K562 (cell line): ENCODE results near the gene SCLT1. TPM values are rescaled to one million over a fixed set of nuclear protein-coding genes. Genes with fewer than 3 reads are reported as not detected.

Experiments used
- ATAC-seq: fragments of 200-7000 bp; cut with Tn5 transposase; 3 replicates; pipeline ENCODE4 v1.9.1; 2020; ENCODE audit warnings: moderate library complexity
- BruUV-seq: library from RNA; stranded (reverse); fragments of 400-500 nt; replicated peaks from 2 replicates; lab custom pipeline; 2021; lab: Mats Ljungman, UMichigan
- CTCF ChIA-PET: fragments of 300-600 bp; formaldehyde crosslinking; extraction: SDS; loops from one replicate; lab custom pipeline; 2021; ENCODE audit warnings: low intra/inter-chr PET ratio; lab: Yijun Ruan, JAX
- POLR2A ChIA-PET: fragments of 300-600, 350-650 bp; sonication (Branson Sonifier 250); formaldehyde crosslinking; extraction: SDS; loops from one replicate; lab custom pipeline; 2021; ENCODE audit warnings: antibody characterized with exemption, inconsistent platforms; lab: Yijun Ruan, JAX
- DNase-seq, 4 experiments: peaks; one replicate each; pipeline versions ENCODE4 v3.0.0 to v3.0.0-alpha.2; 2011 to 2018; ENCODE audit warnings: low spot score in 3 of 4, mixed read lengths in 3 of 4; ENCODE audit errors: extremely low read depth in 1 of 4
- FAIRE-seq: peaks from 2 replicates; lab custom pipeline; 2011; peaks lifted over from hg19 to GRCh38; lab: Jason Lieb, UNC
- H2AFZ ChIP-seq: 2 replicates; pipeline ENCODE4 v1.6.0; 2011; ENCODE audit warnings: low read depth, low read length, control low read depth, inconsistent platforms
- H3K27ac ChIP-seq: fragments of 200-600 bp; 3 replicates; pipeline ENCODE4 v1.8.0; 2011; ENCODE audit warnings: low read depth, mild to moderate bottlenecking, control low read depth, inconsistent platforms, low read length, moderate library complexity, mixed read lengths; ENCODE audit errors: extremely low read depth
- H3K27me3 ChIP-seq, 2 experiments: fragments of 300-600 bp in 1 of 2; 2 replicates in 1 of 2; 3 replicates in 1 of 2; pipeline versions ENCODE4 v1.6.0 to v1.8.0; 2011; ENCODE audit warnings: inconsistent platforms in 2 of 2, low read length in 2 of 2, mild to moderate bottlenecking in 1 of 2, mixed read lengths in 1 of 2, moderate library complexity in 1 of 2; ENCODE audit not compliant: control insufficient read depth in 2 of 2, insufficient read depth in 2 of 2
- H3K36me3 ChIP-seq: fragments of 300-600 bp; 3 replicates; pipeline ENCODE4 v1.8.0; 2011; ENCODE audit warnings: mild to moderate bottlenecking, low read length, inconsistent platforms; ENCODE audit not compliant: control insufficient read depth, insufficient read depth
- H3K4me1 ChIP-seq, 2 experiments: fragments of 200-600 bp in 1 of 2; replicated peaks in 1 of 2; 2 replicates in 1 of 2; 3 replicates in 1 of 2; pipeline versions ENCODE4 v1.5.1 to v1.8.0; 2011; ENCODE audit warnings: inconsistent platforms in 2 of 2, low read length in 2 of 2, mild to moderate bottlenecking in 1 of 2, mixed read lengths in 1 of 2, moderate library complexity in 1 of 2; ENCODE audit not compliant: control insufficient read depth in 2 of 2, insufficient read depth in 2 of 2
- H3K4me2 ChIP-seq: 2 replicates; pipeline ENCODE4 v1.6.1; 2011; ENCODE audit warnings: low read length, control low read depth, inconsistent platforms, mixed read lengths; ENCODE audit not compliant: insufficient read depth
- H3K4me3 ChIP-seq: fragments of 200-600 bp; sonication (generic), shearing (Covaris generic); 2 replicates; pipeline ENCODE4 v1.5.1; 2016; ENCODE audit warnings: control low read depth, inconsistent platforms
- H3K79me2 ChIP-seq: fragments of 200-600 bp; 3 replicates; pipeline ENCODE4 v1.8.0; 2011; ENCODE audit warnings: low read length, inconsistent platforms; ENCODE audit not compliant: control insufficient read depth, insufficient read depth
- H3K9ac ChIP-seq, 2 experiments: 2 replicates each; pipeline versions ENCODE4 v1.6.0 to v1.6.1; 2011; ENCODE audit warnings: low read depth in 2 of 2, low read length in 2 of 2, control low read depth in 1 of 2, inconsistent platforms in 1 of 2, mild to moderate bottlenecking in 1 of 2, mixed read lengths in 1 of 2; ENCODE audit not compliant: insufficient read depth in 1 of 2
- H3K9me1 ChIP-seq: one replicate; pipeline ENCODE4 v1.6.0; 2011; ENCODE audit warnings: inconsistent platforms, mild to moderate bottlenecking, low read length, moderate library complexity; ENCODE audit not compliant: control insufficient read depth, insufficient read depth
- H3K9me3 ChIP-seq: replicated peaks from 2 replicates; pipeline ENCODE4 v1.5.1; 2011; ENCODE audit warnings: low read depth, low read length, inconsistent platforms; ENCODE audit not compliant: control insufficient read depth, insufficient read depth
- H4K20me1 ChIP-seq: replicated peaks from 2 replicates; pipeline ENCODE4 v1.6.1; 2011; ENCODE audit warnings: low read length, inconsistent platforms, mixed read lengths; ENCODE audit not compliant: control insufficient read depth, insufficient read depth
- FOXJ2 ChIP-seq: fragments of 200-800 bp; sonication (Bioruptor generic); IDR thresholded peaks from 2 replicates; pipeline ENCODE4 v1.6.1; 2016; ENCODE audit warnings: missing genetic modification characterization, missing compliant biosample characterization
- MGA ChIP-seq: fragments of 450-650 bp; IDR thresholded peaks from 2 replicates; pipeline ENCODE4 v1.6.1; 2016; ENCODE audit warnings: mild to moderate bottlenecking, moderate library complexity
- SP2 ChIP-seq: IDR thresholded peaks from 2 replicates; pipeline ENCODE4 v1.6.1; 2011; ENCODE audit warnings: mild to moderate bottlenecking, low read depth, low read length, moderate library complexity; ENCODE audit not compliant: poor library complexity, severe bottlenecking; ENCODE audit errors: extremely low read depth
- ZNF316 ChIP-seq: fragments of 450-650 bp; IDR thresholded peaks from 2 replicates; pipeline ENCODE4 v1.6.1; 2016
- WGBS: fragments of 100-300 bp; shearing (Covaris generic); methylation state at CpG from one replicate; pipeline ENCODE4 v1.1.6; 2016; ENCODE audit warnings: low coverage, mixed read lengths; ENCODE audit not compliant: insufficient coverage; ENCODE audit errors: missing lambda C conversion rate; 5-methylcytosine and 5-hydroxymethylcytosine counted together
- in situ Hi-C: fragments of 300-500 bp; cut with MboI; formaldehyde crosslinking; loops from 4 replicates; pipeline ENCODE4 v1.15.0; 2018; ENCODE audit warnings: inconsistent platforms, mixed read lengths
- intact Hi-C: fragments of 100-400 bp; cut with micrococcal nuclease; formaldehyde crosslinking; loops from 2 replicates; pipeline ENCODE4 v1.14.2; 2022
- polyA plus RNA-seq, 8 experiments: library from polyadenylated mRNA; depleted of rRNA in 4 of 8; stranded (reverse) in 5 of 8; unstranded in 3 of 8; fragments of >200 nt; fragmentation: Nextera tagmentation in 2 of 8; fragmentation: Illumina TruSeq in 1 of 8; extraction: Ambion mirVana in 2 of 8; extraction: Trizol in 1 of 8; gene quantifications; 2 replicates each; pipeline versions ENCODE4 v1.2.1 to v1.2.3, GENCODE V29; 2011 to 2014; ENCODE audit warnings: inconsistent platforms in 1 of 8, missing spikeins in 1 of 8
- total RNA-seq, 7 experiments: library from RNA; depleted of rRNA in 6 of 7; stranded (reverse); fragments of >200 nt in 6 of 7; fragmentation: Illumina TruSeq in 2 of 7; extraction: Trizol in 2 of 7; gene quantifications; 2 replicates each; pipeline versions ENCODE4 v1.2.1 to v1.2.3, GENCODE V29; 2011 to 2021; ENCODE audit warnings: low replicate concordance in 1 of 7

Gene SCLT1
- total and polyA plus RNA-seq, 9 of the 15 experiments (the other 6 are each of a cell fraction or from before 2014, with no cell fraction given), result 8.0 to 31.9 (median 24.2) TPM

GRCh38 chr4:128950796-128951195 is 142.5 kb downstream of the SCLT1 start:
- H3K27ac ChIP-seq, result no peak overlapping the region
- TF ChIP-seq ZNF316 (peak; percentile 55; the same call in 1 of the 2 replicates), SP2 (no peak)
- WGBS, result 78% methylated on average over 2 of the region's 2 CpGs
- POLR2A ChIA-PET, result no interaction called here
- H3K27me3 ChIP-seq, result no peaks in the 10 kb centered on the region
- CTCF ChIA-PET, result no interaction called here
- no peaks in the 10 kb centered on the region for H3K9me3 ChIP-seq
- no peak overlapping the region for H2AFZ ChIP-seq
- no peak overlapping the region for H3K4me2 ChIP-seq
- no peaks in the 10 kb centered on the region for H3K4me1 ChIP-seq
- FAIRE-seq (no peak), DNase-seq (no peak), ATAC-seq (no peak)
- BruUV-seq, result no TSS peak
- in situ Hi-C loops, result no loop called here
- H4K20me1 ChIP-seq, result no peaks in the 10 kb centered on the region
- no peak overlapping the region for H3K4me3 ChIP-seq
- no peaks in the 10 kb centered on the region for H3K79me2 ChIP-seq
- intact Hi-C loops, result no loop called here
- no peaks in the 10 kb centered on the region for H3K9me1 ChIP-seq
- peaks cover 5% of the 10 kb centered on the region; the same call in 1 of the 3 replicates for H3K36me3 ChIP-seq
- H3K9ac ChIP-seq, result no peak overlapping the region

GRCh38 chr4:128946916-128947315 is 146.4 kb downstream of the SCLT1 start:
- POLR2A ChIA-PET, result interaction anchor here (0.9 kb wide), 1 partner anchor 11 kb away, joined by 4 read pairs; no protein-coding TSS in a partner anchor
- intact Hi-C loops (no loop called here), in situ Hi-C loops (no loop called here)
- Histone ChIP-seq H3K9ac (no peak overlapping the region), H3K36me3 (peaks cover 22% of the 10 kb centered on the region; the same call in 2 of the 3 replicates), H3K79me2 (no peaks in the 10 kb centered on the region), H3K4me3 (no peak overlapping the region), H3K4me2 (no peak overlapping the region), H3K9me3 (no peaks in the 10 kb centered on the region), H2AFZ (no peak overlapping the region), H3K4me1 (no peaks in the 10 kb centered on the region), H3K27me3 (no peaks in the 10 kb centered on the region), H3K27ac (no peak overlapping the region), H3K9me1 (no peaks in the 10 kb centered on the region), H4K20me1 (no peaks in the 10 kb centered on the region)
- ATAC-seq (no peak), FAIRE-seq (no peak), DNase-seq (no peak)
- TF ChIP-seq MGA, result no peak
- TF ChIP-seq FOXJ2 (tag), result no peak
- CTCF ChIA-PET, result no interaction called here
- WGBS, result 90% methylated on average over 3 of the region's 3 CpGs
- no TSS peak for BruUV-seq
